MM.1S (cell line): ENCODE data around the gene DPP6.
"Not testable (repeated sequence)": the region's sequence is repeated elsewhere in the genome, so short reads cannot be mapped to it uniquely, and the experiment has no call there.

Source experiments
- EZH2 ChIP-seq: fragments of 300-600 bp; sonication (generic); optimal IDR thresholded peaks from 2 replicates; pipeline ENCODE3; 2017; ENCODE audit warnings: low read depth, mild to moderate bottlenecking, antibody characterized with exemption, low read length, mixed read lengths
- EZH2phosphoT487 ChIP-seq: fragments of 300-600 bp; sonication (generic); IDR thresholded peaks from 2 replicates; pipeline ENCODE4 v1.6.1; 2018; ENCODE audit warnings: antibody characterized with exemption, low read length
- TF ChIP-seq, protein P1 (sequence below): fragments of 300-600 bp; sonication (generic); IDR thresholded peaks from 2 replicates; pipeline ENCODE4 v1.5.1; 2016; ENCODE audit warnings: antibody characterized with exemption, low read length, mixed read lengths

DNA sequence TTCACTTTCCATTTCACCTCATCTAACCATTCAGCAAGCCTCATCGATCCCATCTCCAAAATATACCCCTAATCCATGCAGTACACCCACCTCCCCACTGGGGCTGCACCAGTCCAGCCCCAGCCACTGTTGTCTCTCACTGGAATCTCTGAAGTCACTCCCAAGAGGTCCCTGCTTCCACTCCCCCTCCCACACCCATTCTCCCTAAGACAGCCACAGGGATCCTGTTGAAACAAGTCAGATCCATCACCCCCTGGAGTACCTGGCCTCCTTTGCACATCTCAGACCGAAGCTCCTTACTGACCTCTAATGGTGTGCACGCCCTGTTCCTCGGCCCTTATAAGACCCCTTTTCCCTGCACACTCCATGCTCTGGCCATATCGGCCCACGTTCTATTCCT is 36.6 kb upstream of the DPP6 start:
- TF ChIP-seq, protein P1, sequence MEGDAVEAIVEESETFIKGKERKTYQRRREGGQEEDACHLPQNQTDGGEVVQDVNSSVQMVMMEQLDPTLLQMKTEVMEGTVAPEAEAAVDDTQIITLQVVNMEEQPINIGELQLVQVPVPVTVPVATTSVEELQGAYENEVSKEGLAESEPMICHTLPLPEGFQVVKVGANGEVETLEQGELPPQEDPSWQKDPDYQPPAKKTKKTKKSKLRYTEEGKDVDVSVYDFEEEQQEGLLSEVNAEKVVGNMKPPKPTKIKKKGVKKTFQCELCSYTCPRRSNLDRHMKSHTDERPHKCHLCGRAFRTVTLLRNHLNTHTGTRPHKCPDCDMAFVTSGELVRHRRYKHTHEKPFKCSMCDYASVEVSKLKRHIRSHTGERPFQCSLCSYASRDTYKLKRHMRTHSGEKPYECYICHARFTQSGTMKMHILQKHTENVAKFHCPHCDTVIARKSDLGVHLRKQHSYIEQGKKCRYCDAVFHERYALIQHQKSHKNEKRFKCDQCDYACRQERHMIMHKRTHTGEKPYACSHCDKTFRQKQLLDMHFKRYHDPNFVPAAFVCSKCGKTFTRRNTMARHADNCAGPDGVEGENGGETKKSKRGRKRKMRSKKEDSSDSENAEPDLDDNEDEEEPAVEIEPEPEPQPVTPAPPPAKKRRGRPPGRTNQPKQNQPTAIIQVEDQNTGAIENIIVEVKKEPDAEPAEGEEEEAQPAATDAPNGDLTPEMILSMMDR: not testable (repeated sequence)
- TF ChIP-seq EZH2, EZH2phosphoT487: not testable (repeated sequence)
